RWPE2 (cell line): ENCODE results near the gene GOT1.
A peak's percentile ranks its signal among the peaks of the same experiment; 100 is the strongest.

Experiments used
- ATAC-seq: fragments of 200-7000 bp; cut with Tn5 transposase; 3 replicates; pipeline ENCODE4 v1.9.1; 2021; ENCODE audit warnings: low read depth
- DNase-seq: peaks from one replicate; pipeline ENCODE4 v3.0.0-alpha.2; 2020; ENCODE audit warnings: low spot score
- H3K27ac ChIP-seq: fragments of 450-650 bp; 2 replicates; pipeline ENCODE4 v1.5.1; 2017; ENCODE audit warnings: mild to moderate bottlenecking; ENCODE audit not compliant: poor library complexity, severe bottlenecking
- H3K27me3 ChIP-seq: fragments of 250-450 bp; sonication (Bioruptor Pico); 2 replicates; pipeline ENCODE4 v1.5.1; 2021; ENCODE audit warnings: mild to moderate bottlenecking, moderate library complexity; ENCODE audit not compliant: insufficient read depth, poor library complexity, severe bottlenecking
- H3K36me3 ChIP-seq: fragments of 250-450 bp; sonication (Bioruptor Pico); 2 replicates; pipeline ENCODE4 v1.5.1; 2020; ENCODE audit warnings: low read depth, mild to moderate bottlenecking, moderate library complexity
- H3K4me1 ChIP-seq: fragments of 250-450 bp; sonication (Bioruptor Pico); 2 replicates; pipeline ENCODE4 v1.5.1; 2021; ENCODE audit warnings: mild to moderate bottlenecking, moderate library complexity; ENCODE audit not compliant: insufficient read depth, poor library complexity, severe bottlenecking
- H3K4me3 ChIP-seq: fragments of 250-450 bp; sonication (Bioruptor Pico); 2 replicates; pipeline ENCODE4 v1.5.1; 2021; ENCODE audit warnings: mild to moderate bottlenecking, moderate library complexity; ENCODE audit not compliant: severe bottlenecking
- H3K9me3 ChIP-seq: fragments of 250-450 bp; sonication (Bioruptor Pico); 2 replicates; pipeline ENCODE4 v1.5.1; 2021; ENCODE audit warnings: mild to moderate bottlenecking, moderate library complexity; ENCODE audit not compliant: severe bottlenecking
- TF ChIP-seq, protein P1 (sequence below): fragments of 450-650 bp; IDR thresholded peaks from one replicate; pipeline ENCODE4 v1.5.1; 2017; ENCODE audit warnings: mild to moderate bottlenecking, moderate library complexity; ENCODE audit not compliant: poor library complexity, severe bottlenecking

Gene GOT1

GRCh38 chr10:99375426-99375825 lies 55.0 kb downstream of the GOT1 start:
- no peak for DNase-seq
- no peak for ATAC-seq
- Histone ChIP-seq H3K4me3 (no peak overlapping the region), H3K27me3 (no peaks in the 10 kb centered on the region), H3K4me1 (no peaks in the 10 kb centered on the region), H3K9me3 (no peaks in the 10 kb centered on the region), H3K36me3 (no peaks in the 10 kb centered on the region), H3K27ac (no peak overlapping the region)
- TF ChIP-seq, protein P1, sequence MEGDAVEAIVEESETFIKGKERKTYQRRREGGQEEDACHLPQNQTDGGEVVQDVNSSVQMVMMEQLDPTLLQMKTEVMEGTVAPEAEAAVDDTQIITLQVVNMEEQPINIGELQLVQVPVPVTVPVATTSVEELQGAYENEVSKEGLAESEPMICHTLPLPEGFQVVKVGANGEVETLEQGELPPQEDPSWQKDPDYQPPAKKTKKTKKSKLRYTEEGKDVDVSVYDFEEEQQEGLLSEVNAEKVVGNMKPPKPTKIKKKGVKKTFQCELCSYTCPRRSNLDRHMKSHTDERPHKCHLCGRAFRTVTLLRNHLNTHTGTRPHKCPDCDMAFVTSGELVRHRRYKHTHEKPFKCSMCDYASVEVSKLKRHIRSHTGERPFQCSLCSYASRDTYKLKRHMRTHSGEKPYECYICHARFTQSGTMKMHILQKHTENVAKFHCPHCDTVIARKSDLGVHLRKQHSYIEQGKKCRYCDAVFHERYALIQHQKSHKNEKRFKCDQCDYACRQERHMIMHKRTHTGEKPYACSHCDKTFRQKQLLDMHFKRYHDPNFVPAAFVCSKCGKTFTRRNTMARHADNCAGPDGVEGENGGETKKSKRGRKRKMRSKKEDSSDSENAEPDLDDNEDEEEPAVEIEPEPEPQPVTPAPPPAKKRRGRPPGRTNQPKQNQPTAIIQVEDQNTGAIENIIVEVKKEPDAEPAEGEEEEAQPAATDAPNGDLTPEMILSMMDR: no peak

DNA sequence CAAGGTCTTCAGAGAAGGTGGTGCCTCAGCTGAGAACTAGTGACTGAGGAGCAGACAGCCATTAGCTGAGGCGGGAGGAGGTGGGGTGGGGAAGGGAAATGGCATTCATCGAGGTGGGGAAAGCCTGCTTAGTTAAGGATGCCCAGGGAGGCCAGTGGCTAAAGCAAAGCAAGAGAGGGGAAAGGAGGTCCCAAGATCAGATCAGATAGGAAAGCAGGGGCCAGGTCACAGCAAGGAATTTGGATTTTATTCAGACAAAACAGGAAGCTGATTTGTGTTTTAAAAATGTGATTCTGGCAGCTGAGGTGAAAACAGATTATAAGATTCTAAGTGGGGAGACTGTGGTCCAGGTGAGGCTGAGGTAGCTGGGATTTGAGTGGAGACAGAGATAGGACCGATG lies 55.5 kb downstream of the GOT1 start:
- no peak for ATAC-seq
- no peak for DNase-seq
- H3K9me3 ChIP-seq: no peaks in the 10 kb centered on the region
- no peaks in the 10 kb centered on the region for H3K27me3 ChIP-seq
- H3K4me1 ChIP-seq: no peaks in the 10 kb centered on the region
- H3K4me3 ChIP-seq: no peak overlapping the region
- no peak overlapping the region for H3K27ac ChIP-seq
- TF ChIP-seq, protein P1: no peak
- no peaks in the 10 kb centered on the region for H3K36me3 ChIP-seq

- ATAC-seq (no peak), DNase-seq (no peak)
- no peak overlapping the region for H3K4me3 ChIP-seq
- H3K4me1 ChIP-seq: no peaks in the 10 kb centered on the region
- H3K27ac ChIP-seq: no peak overlapping the region
- H3K36me3 ChIP-seq: no peaks in the 10 kb centered on the region
- no peaks in the 10 kb centered on the region for H3K9me3 ChIP-seq
- H3K27me3 ChIP-seq: no peaks in the 10 kb centered on the region
- TF ChIP-seq, protein P1: no peak
Observed at GRCh38 chr10:99374526-99374925, 55.9 kb downstream of the GOT1 start.

DNA sequence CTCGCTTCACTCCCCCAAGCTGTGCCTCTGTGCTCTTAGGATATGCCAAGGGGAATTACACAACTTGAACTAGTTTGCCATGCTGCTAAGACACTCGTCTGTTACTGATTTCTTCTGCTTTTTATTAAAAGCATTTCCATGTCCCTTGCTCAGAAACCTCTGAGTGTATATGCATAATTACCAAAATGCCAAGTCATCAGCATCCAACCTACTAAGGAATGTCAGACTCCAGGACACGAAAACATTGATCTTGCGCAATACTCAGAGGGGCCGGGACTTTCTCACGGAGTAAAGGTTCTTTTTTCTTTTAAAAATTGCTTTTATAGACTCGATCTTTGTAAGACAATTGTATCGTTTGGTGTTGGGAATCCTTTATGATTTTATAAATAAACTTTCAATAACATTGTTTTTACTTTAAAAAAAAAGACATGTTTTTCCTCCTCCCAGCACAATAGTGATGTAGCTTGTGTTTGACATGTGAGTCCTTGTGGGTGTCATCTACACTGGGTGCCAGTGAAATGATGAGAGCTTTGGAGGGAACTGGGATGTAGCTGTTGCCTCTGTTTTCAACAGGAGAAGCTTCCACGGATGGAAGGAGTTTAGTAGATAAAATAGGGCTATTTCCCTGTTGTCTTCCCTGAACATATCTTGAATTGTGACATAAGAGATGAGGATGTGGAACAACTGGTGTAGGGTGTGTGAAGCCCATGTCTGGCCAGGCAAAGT lies 57.7 kb downstream of the GOT1 start:
- no peaks in the 10 kb centered on the region for H3K9me3 ChIP-seq
- no peak for DNase-seq
- no peak overlapping the region for H3K27ac ChIP-seq
- TF ChIP-seq, protein P1: no peak
- ATAC-seq: no peak
- H3K4me1 ChIP-seq: no peaks in the 10 kb centered on the region
- H3K36me3 ChIP-seq: no peaks in the 10 kb centered on the region
- H3K4me3 ChIP-seq: no peak overlapping the region
- no peaks in the 10 kb centered on the region for H3K27me3 ChIP-seq

GRCh38 chr10:99370993-99371392 lies 59.4 kb downstream of the GOT1 start:
- Histone ChIP-seq H3K9me3 (no peaks in the 10 kb centered on the region), H3K4me3 (no peak overlapping the region), H3K36me3 (no peaks in the 10 kb centered on the region), H3K4me1 (no peaks in the 10 kb centered on the region), H3K27ac (no peak overlapping the region), H3K27me3 (no peaks in the 10 kb centered on the region)
- TF ChIP-seq, protein P1: peak; percentile 22
- ATAC-seq: 0 out of 3 replicates have a peak, but pooled peaks have one; percentile 38
- DNase-seq: no peak
